Measurements from ENCODE around the gene SATB1.

Gene SATB1

DNA sequence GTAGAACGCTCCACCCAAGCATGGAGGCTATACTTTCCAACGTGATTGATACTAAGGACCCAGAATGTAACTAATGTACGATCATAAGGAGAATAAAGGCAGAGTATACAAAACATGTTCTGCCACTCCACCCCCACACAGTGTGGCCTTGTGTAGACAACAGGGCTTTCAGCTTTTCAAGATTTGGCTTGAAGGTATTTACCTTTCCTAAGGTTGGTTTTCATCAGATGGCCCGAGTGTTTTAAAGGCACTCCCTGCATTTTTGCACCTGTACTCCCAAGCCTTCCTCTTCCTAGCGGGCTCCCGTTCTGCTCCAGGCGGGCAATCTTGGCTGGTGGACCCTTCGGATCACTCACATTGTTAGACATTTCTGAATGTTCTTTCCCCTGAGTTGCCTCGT is 4.6 kb downstream of the SATB1 start:
- TF ChIP-seq, protein P1, sequence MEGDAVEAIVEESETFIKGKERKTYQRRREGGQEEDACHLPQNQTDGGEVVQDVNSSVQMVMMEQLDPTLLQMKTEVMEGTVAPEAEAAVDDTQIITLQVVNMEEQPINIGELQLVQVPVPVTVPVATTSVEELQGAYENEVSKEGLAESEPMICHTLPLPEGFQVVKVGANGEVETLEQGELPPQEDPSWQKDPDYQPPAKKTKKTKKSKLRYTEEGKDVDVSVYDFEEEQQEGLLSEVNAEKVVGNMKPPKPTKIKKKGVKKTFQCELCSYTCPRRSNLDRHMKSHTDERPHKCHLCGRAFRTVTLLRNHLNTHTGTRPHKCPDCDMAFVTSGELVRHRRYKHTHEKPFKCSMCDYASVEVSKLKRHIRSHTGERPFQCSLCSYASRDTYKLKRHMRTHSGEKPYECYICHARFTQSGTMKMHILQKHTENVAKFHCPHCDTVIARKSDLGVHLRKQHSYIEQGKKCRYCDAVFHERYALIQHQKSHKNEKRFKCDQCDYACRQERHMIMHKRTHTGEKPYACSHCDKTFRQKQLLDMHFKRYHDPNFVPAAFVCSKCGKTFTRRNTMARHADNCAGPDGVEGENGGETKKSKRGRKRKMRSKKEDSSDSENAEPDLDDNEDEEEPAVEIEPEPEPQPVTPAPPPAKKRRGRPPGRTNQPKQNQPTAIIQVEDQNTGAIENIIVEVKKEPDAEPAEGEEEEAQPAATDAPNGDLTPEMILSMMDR (IDR thresholded peaks at IDR 0.05; ENCODE audit: low read depth, low read length) = no peak
- H3K27me3 ChIP-seq (ENCODE audit: insufficient read depth, low read depth, severe bottlenecking) = no peaks in the 10 kb centered on the region
- DNase-seq = no peak
- no peaks in the 10 kb centered on the region for H3K9me3 ChIP-seq (ENCODE audit: severe bottlenecking)
- no peak overlapping the region for H3K4me3 ChIP-seq (ENCODE audit: low read depth, low read length)
- H3K27ac ChIP-seq = no peak overlapping the region
- no peaks in the 10 kb centered on the region for H3K36me3 ChIP-seq

DNA sequence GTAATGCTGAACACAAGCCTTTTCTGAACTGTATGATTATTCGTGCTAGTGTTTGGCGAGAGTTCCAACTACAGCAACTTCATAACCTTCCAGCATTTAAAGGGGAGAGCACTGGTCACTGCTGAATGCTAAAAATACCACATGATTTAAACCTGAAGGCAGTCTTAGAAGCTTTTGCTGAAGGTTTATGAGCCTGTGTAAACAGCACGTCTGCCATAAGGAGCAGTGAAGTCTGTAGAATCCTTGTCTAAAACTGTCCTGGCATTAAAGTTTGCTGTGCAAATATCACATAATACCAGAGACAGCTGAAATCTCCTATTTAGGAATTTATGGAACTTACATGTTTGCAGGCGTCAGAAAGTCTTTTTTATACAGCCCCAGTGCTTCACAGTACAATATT is 5.9 kb downstream of the SATB1 start:
- TF ChIP-seq, protein P1 (IDR thresholded peaks at IDR 0.05; ENCODE audit: low read depth, low read length) = no peak
- Histone ChIP-seq H3K9me3 (ENCODE audit: severe bottlenecking) (no peaks in the 10 kb centered on the region), H3K27me3 (ENCODE audit: insufficient read depth, low read depth, severe bottlenecking) (no peaks in the 10 kb centered on the region), H3K36me3 (no peaks in the 10 kb centered on the region), H3K4me3 (ENCODE audit: low read depth, low read length) (no peak overlapping the region), H3K27ac (no peak overlapping the region)
- no peak for DNase-seq

DNA sequence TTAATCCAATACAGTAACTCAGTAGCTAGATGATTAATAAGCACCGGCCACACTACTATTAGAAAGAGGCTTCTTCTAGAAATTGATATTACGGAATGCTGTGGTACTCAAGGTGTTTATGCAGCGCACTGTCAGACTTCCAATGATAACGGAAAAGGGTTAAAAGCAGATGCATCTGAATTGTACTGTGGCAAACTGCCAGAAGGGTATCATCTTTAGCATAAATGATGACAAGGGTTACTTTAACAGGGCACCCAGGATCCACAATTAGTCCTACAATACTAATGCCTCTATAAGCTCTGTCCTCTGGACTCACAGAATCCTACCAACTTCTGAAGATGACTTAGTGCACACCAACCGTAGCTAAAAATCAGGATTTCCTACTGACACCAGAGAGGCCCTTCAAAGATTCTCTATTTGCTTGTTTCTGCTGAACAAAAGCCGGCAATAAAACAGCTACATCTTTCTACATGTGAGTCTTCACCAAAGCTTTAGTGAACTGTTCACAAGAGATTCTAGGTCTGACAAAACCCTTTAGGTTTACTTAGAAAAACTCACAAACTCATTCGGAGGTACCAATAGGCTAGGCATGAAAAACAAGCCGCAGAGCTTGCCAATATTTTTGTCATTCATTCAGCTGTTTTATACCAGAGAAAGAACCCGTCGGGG is 7.1 kb downstream of the SATB1 start:
- Histone ChIP-seq H3K4me3 (ENCODE audit: low read depth, low read length) (no peak overlapping the region), H3K27me3 (ENCODE audit: insufficient read depth, low read depth, severe bottlenecking) (no peaks in the 10 kb centered on the region), H3K27ac (no peak overlapping the region), H3K9me3 (ENCODE audit: severe bottlenecking) (no peaks in the 10 kb centered on the region), H3K36me3 (no peaks in the 10 kb centered on the region)
- TF ChIP-seq, protein P1 (IDR thresholded peaks at IDR 0.05; ENCODE audit: low read depth, low read length) = no peak
- no peak for DNase-seq

DNA sequence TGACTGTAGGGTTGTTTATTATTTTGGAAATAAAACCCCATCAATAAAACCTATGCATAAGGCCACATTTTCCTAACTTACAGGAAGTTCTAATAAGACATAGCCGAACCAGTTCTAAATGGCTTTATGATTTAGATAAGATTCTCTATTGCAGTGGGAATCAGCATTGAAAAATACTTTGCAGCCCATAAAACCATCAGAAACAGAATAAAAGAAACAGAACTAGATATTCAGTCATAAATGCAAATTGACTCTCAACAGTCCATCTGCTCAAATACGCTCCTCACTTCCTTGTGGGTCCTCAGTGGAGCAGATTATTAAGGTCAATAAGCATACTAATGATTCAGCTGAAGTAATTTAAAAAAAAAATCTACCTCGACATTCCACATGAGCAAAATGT is 8.8 kb downstream of the SATB1 start:
- Histone ChIP-seq H3K36me3 (no peaks in the 10 kb centered on the region), H3K9me3 (ENCODE audit: severe bottlenecking) (no peaks in the 10 kb centered on the region), H3K4me3 (ENCODE audit: low read depth, low read length) (no peak overlapping the region), H3K27me3 (ENCODE audit: insufficient read depth, low read depth, severe bottlenecking) (no peaks in the 10 kb centered on the region), H3K27ac (no peak overlapping the region)
- TF ChIP-seq, protein P1 (IDR thresholded peaks at IDR 0.05; ENCODE audit: low read depth, low read length) = no peak
- DNase-seq = no peak

DNA sequence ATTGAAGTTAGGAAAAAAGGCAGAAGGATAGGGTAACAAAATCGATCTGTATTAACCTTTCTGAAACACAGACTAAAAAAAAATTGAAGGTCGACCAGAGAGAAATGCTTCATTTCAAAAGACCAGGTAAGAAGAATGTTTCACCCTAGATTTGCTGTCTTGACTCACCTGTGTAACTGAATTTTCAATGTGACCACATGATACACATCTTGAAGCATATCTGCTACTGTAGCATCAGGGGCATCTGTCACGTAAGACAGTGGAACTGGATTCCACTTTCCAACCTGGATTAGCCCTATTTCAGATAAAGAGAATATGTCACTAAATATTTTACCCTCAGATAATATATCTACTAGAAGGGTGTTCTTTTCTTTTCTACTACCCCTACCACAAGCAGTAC is 9.3 kb downstream of the SATB1 start:
- TF ChIP-seq, protein P1 (IDR thresholded peaks at IDR 0.05; ENCODE audit: low read depth, low read length) = no peak
- Histone ChIP-seq H3K27me3 (ENCODE audit: insufficient read depth, low read depth, severe bottlenecking) (no peaks in the 10 kb centered on the region), H3K27ac (no peak overlapping the region), H3K4me3 (ENCODE audit: low read depth, low read length) (no peak overlapping the region), H3K36me3 (no peaks in the 10 kb centered on the region), H3K9me3 (ENCODE audit: severe bottlenecking) (no peaks in the 10 kb centered on the region)
- no peak for DNase-seq

DNA sequence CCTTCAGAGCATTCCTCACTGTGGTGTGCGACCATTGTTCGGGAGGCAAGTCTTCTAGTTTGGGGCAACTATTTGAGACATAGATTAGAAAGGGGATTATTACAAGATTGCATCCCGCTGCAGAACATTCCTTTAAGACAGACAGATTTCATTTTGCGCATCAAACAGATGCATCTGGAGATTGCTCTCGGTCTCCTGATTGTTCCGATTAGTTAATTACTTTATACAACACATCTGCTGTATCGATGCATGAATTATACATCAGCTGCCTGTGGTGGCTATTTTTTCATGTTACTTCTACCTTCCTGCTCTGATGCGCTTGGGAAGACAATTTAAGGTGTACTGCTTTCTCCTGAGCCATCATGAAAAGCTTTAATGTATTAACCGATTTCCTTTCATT is 10.0 kb downstream of the SATB1 start:
- no peak for DNase-seq
- Histone ChIP-seq H3K36me3 (no peaks in the 10 kb centered on the region), H3K9me3 (ENCODE audit: severe bottlenecking) (no peaks in the 10 kb centered on the region), H3K27me3 (ENCODE audit: insufficient read depth, low read depth, severe bottlenecking) (no peaks in the 10 kb centered on the region), H3K4me3 (ENCODE audit: low read depth, low read length) (no peak overlapping the region), H3K27ac (no peak overlapping the region)
- TF ChIP-seq, protein P1 (IDR thresholded peaks at IDR 0.05; ENCODE audit: low read depth, low read length) = no peak

Data from WERI-Rb-1 (cell line).